Esophagus muscularis mucosa (tissue), 4 donors: ENCODE data around the gene PCNT. TPM values are rescaled to one million over a fixed set of nuclear protein-coding genes. Genes with fewer than 3 reads are reported as not detected.

Experiments used
- DNase-seq: peaks from one replicate; pipeline ENCODE4 v3.0.0-alpha.2; 2017; ENCODE audit errors: extremely low spot score
- H3K27ac ChIP-seq, 4 donors: fragments of 200-600 bp; sonication (generic); replicated peaks in 1 of 4; 1 replicate in 3 of 4; 2 replicates in 1 of 4; pipeline ENCODE4 v1.5.1; 2016 to 2019; ENCODE audit warnings: mild to moderate bottlenecking in 1 of 4
- H3K27me3 ChIP-seq, 4 donors: fragments of 200-600 bp; sonication (generic); one replicate each; pipeline versions ENCODE4 v1.5.1 to v1.6.0; 2016 to 2019
- H3K36me3 ChIP-seq, 4 donors: fragments of 200-600 bp; sonication (generic); one replicate each; pipeline ENCODE4 v1.5.1; 2016 to 2019
- H3K4me1 ChIP-seq, 4 donors: fragments of 200-600 bp; sonication (generic); one replicate each; pipeline ENCODE4 v1.5.1; 2016 to 2019
- H3K4me3 ChIP-seq, 4 donors: fragments of 200-600 bp; sonication (generic); 1 replicate in 2 of 4; 2 replicates in 2 of 4; pipeline ENCODE4 v1.5.1; 2016 to 2019; ENCODE audit warnings: mild to moderate bottlenecking in 4 of 4, moderate library complexity in 1 of 4
- H3K9me3 ChIP-seq, 4 donors: fragments of 200-600 bp; sonication (generic); 1 replicate in 3 of 4; 2 replicates in 1 of 4; pipeline ENCODE4 v1.5.1; 2016 to 2019
- CTCF ChIP-seq, 3 experiments: fragments of 200-600 bp in 2 of 3; fragments of 450-650 bp in 1 of 3; sonication (generic) in 2 of 3; IDR thresholded peaks; one replicate each; pipeline ENCODE4 v1.5.1; 2017 to 2019; ENCODE audit warnings: antibody characterized with exemption in 3 of 3, mild to moderate bottlenecking in 2 of 3, moderate library complexity in 1 of 3
- EP300 ChIP-seq: sonication (generic); formaldehyde crosslinking; IDR thresholded peaks from one replicate; pipeline ENCODE4 v1.6.1; 2017; ENCODE audit warnings: antibody characterized with exemption
- POLR2A ChIP-seq: fragments of 450-650 bp; IDR thresholded peaks from one replicate; pipeline ENCODE4 v1.6.1; 2017; ENCODE audit warnings: antibody characterized with exemption, moderate library complexity, mild to moderate bottlenecking, low read depth
- POLR2AphosphoS5 ChIP-seq, 2 donors: sonication (generic); formaldehyde crosslinking; IDR thresholded peaks; one replicate each; pipeline ENCODE4 v1.6.1; 2017; ENCODE audit warnings: antibody characterized with exemption in 2 of 2
- WGBS: methylation state at CpG from one replicate; pipeline ENCODE4 v1.1.5; 2018; 5-methylcytosine and 5-hydroxymethylcytosine counted together
- intact Hi-C: fragments of 100-400 bp; cut with DNase I; formaldehyde crosslinking; loops from one replicate; pipeline ENCODE4 v1.15.1; 2023
- total RNA-seq, 4 donors: library from RNA; depleted of rRNA; stranded (reverse); fragments of >200 nt; gene quantifications; one replicate each; pipeline versions ENCODE4 v1.1.0 to v1.2.1, GENCODE V29; 2016

Gene PCNT
- total RNA-seq, 4 donors from 2014 or later: 21.2 to 35.1 (median 24.7) TPM

- Histone ChIP-seq H3K9me3 (no peaks in the 10 kb centered on the region), H3K4me3 (peak within 1 kb of the TSS; percentile 82 to 99 (median 95)), H3K27me3 (no peaks in the 10 kb centered on the region), H3K4me1 (peaks cover 40 to 67% (median 61%) of the 10 kb centered on the region in 4 donors), H3K36me3 (peaks cover 14 to 44% (median 25%) of the 10 kb centered on the region in 4 donors), H3K27ac (peak within 1 kb of the TSS; percentile 90 to 99 (median 98))
- intact Hi-C loops: loop anchor here (2.0 kb wide), 1 partner anchor 40 kb away; the partner anchor contains the start of gene PCNT
- no peak for DNase-seq
- no peak for TF ChIP-seq CTCF (IDR thresholded peaks at IDR 0.05)
- TF ChIP-seq EP300: no peak
- no peak for TF ChIP-seq POLR2AphosphoS5 (IDR thresholded peaks at IDR 0.05)
- TF ChIP-seq POLR2A: no peak
- 33% methylated on average over 6 of the region's 6 CpGs for WGBS
Measured at GRCh38 chr21:46285206-46285661, 38.7 kb upstream of the PCNT start, which contains the start of gene MCM3AP. TSS of gene MCM3AP (minus strand) at chr21:46285611. CDS start at chr21:46285286, 325 bp downstream.

GRCh38 chr21:46285761-46286647 is 38.0 kb upstream of the PCNT start, which contains the start of gene YBEY:
TSS of gene YBEY (plus strand) at chr21:46286342. CDS start at chr21:46286914, 572 bp downstream.
- WGBS: under 1% methylated on average over 56 of the region's 105 CpGs
- H3K4me3 ChIP-seq: peak within 1 kb of the TSS; percentile 82 to 99 (median 95)
- TF ChIP-seq POLR2AphosphoS5 (IDR thresholded peaks at IDR 0.05) (peak; percentile 85 to 91), POLR2A (peak; percentile 35), EP300 (no peak), CTCF (IDR thresholded peaks at IDR 0.05) (peak; percentile 31 to 52 (median 43))
- H3K4me1 ChIP-seq: peaks cover 40 to 59% (median 55%) of the 10 kb centered on the region in 4 donors
- peak; percentile 95 for DNase-seq
- H3K27ac ChIP-seq: peak within 1 kb of the TSS; percentile 90 to 99 (median 98)
- intact Hi-C loops: loop anchor here (2.0 kb wide), 1 partner anchor 39 kb away; the partner anchor contains the start of gene PCNT
- H3K27me3 ChIP-seq: no peaks in the 10 kb centered on the region
- H3K9me3 ChIP-seq: no peaks in the 10 kb centered on the region
- H3K36me3 ChIP-seq: peaks cover 8 to 36% (median 21%) of the 10 kb centered on the region in 4 donors

- Histone ChIP-seq H3K4me1 (peaks cover 40 to 53% (median 49%) of the 10 kb centered on the region in 4 donors), H3K27ac (peak overlapping the region; percentile 90 to 99 (median 98)), H3K27me3 (no peaks in the 10 kb centered on the region), H3K9me3 (no peaks in the 10 kb centered on the region), H3K4me3 (peak overlapping the region; percentile 82 to 99 (median 95)), H3K36me3 (peaks cover 13 to 35% (median 22%) of the 10 kb centered on the region in 4 donors)
- WGBS: under 1% methylated on average over 16 of the region's 16 CpGs
- no peak for DNase-seq
- no peak for TF ChIP-seq CTCF (IDR thresholded peaks at IDR 0.05)
- TF ChIP-seq POLR2A: no peak
- TF ChIP-seq EP300: no peak
- TF ChIP-seq POLR2AphosphoS5 (IDR thresholded peaks at IDR 0.05): no peak
- intact Hi-C loops: no loop called here
Measured at GRCh38 chr21:46286648-46287002, 37.3 kb upstream of the PCNT start.

GRCh38 chr21:46287541-46287940 is 36.4 kb upstream of the PCNT start:
- 95% methylated on average over 10 of the region's 10 CpGs for WGBS
- intact Hi-C loops: no loop called here

More at GRCh38 chr21:46287541-46287940, 36.4 kb upstream of the PCNT start:
- TF ChIP-seq POLR2A: no peak
- no peak for TF ChIP-seq CTCF (IDR thresholded peaks at IDR 0.05)
- TF ChIP-seq EP300: no peak
- no peak for TF ChIP-seq POLR2AphosphoS5 (IDR thresholded peaks at IDR 0.05)
- Histone ChIP-seq H3K36me3 (peaks cover 11 to 31% (median 24%) of the 10 kb centered on the region in 4 donors), H3K4me3 (no peak overlapping the region), H3K27ac (peak overlapping the region in 1 of 4 donors; percentile 98), H3K4me1 (peaks cover 33 to 44% (median 40%) of the 10 kb centered on the region in 4 donors), H3K9me3 (no peaks in the 10 kb centered on the region), H3K27me3 (no peaks in the 10 kb centered on the region)
- DNase-seq: no peak
